Activated CD4-positive, alpha-beta T cell treated with anti-CD3 and anti-CD28 coated beads, Interleukin-10, Interleukin-2, amounts not matched to agents 100 ng/mL and 50 ng/mL, durations not matched to agents 16 hours and 8 hours (primary cell): ENCODE data around the gene USP10.

Experiments
- DNase-seq: peaks from one replicate; pipeline ENCODE4 v3.0.0-alpha.2; 2020

Gene USP10

GRCh38 chr16:84810518-84811273, 110.9 kb downstream of the USP10 start:
- DNase-seq: peak; percentile 41

- DNase-seq: no peak
These were observed 111.7 kb downstream of the USP10 start for GRCh38 chr16:84811529-84811928.

- DNase-seq: no peak
These were observed 113.5 kb downstream of the USP10 start for GRCh38 chr16:84813141-84813934.

GRCh38 chr16:84815462-84815861, 115.7 kb downstream of the USP10 start:
- no peak for DNase-seq

GRCh38 chr16:84816023-84816422, 116.2 kb downstream of the USP10 start:
- DNase-seq: no peak

GRCh38 chr16:84816485-84816884, 116.7 kb downstream of the USP10 start:
- DNase-seq: no peak

- DNase-seq: no peak
These were observed 117.4 kb downstream of the USP10 start for GRCh38 chr16:84817206-84817605.

GRCh38 chr16:84817613-84818012, 117.8 kb downstream of the USP10 start:
- DNase-seq: no peak

GRCh38 chr16:84818133-84818532, 118.3 kb downstream of the USP10 start:
- DNase-seq: no peak

GRCh38 chr16:84818989-84819643, 119.3 kb downstream of the USP10 start:
- DNase-seq: no peak

- peak; percentile 81 for DNase-seq
These were observed 120.0 kb downstream of the USP10 start, which contains the start of gene CRISPLD2 for GRCh38 chr16:84819644-84820304. Gene CRISPLD2 (plus strand): TSS chr16:84819985. CDS start chr16:84838496, 18,511 bp downstream.

- no peak for DNase-seq
These were observed 120.5 kb downstream of the USP10 start for GRCh38 chr16:84820305-84820684.

GRCh38 chr16:84820771-84821170, 121.0 kb downstream of the USP10 start:
- DNase-seq: no peak

- no peak for DNase-seq
These were observed 121.4 kb downstream of the USP10 start for GRCh38 chr16:84821179-84821578.

GRCh38 chr16:84821728-84822689, 122.2 kb downstream of the USP10 start:
- DNase-seq: no peak

GRCh38 chr16:84822990-84823389, 123.2 kb downstream of the USP10 start:
- DNase-seq: no peak

GRCh38 chr16:84823484-84823883, 123.7 kb downstream of the USP10 start:
- DNase-seq: no peak

- DNase-seq: no peak
These were observed 124.1 kb downstream of the USP10 start for GRCh38 chr16:84823926-84824325.

GRCh38 chr16:84825896-84826557, 126.2 kb downstream of the USP10 start:
- no peak for DNase-seq

- no peak for DNase-seq
These were observed 126.8 kb downstream of the USP10 start for GRCh38 chr16:84826558-84826941.

GRCh38 chr16:84827131-84827574, 127.4 kb downstream of the USP10 start:
- DNase-seq: no peak
